Colon (tissue), 2 donors: ENCODE measurements around the gene INTS11.
"Not testable (repeated sequence)": the region's sequence is repeated elsewhere in the genome, so short reads cannot be mapped to it uniquely, and the experiment has no call there.

Source experiments
- FAIRE-seq: peaks from 2 replicates; lab custom pipeline; 2012; peaks lifted over from hg19 to GRCh38; lab: Jason Lieb, UNC
- donor health status: control.
- donor health status: control.

Gene INTS11

DNA sequence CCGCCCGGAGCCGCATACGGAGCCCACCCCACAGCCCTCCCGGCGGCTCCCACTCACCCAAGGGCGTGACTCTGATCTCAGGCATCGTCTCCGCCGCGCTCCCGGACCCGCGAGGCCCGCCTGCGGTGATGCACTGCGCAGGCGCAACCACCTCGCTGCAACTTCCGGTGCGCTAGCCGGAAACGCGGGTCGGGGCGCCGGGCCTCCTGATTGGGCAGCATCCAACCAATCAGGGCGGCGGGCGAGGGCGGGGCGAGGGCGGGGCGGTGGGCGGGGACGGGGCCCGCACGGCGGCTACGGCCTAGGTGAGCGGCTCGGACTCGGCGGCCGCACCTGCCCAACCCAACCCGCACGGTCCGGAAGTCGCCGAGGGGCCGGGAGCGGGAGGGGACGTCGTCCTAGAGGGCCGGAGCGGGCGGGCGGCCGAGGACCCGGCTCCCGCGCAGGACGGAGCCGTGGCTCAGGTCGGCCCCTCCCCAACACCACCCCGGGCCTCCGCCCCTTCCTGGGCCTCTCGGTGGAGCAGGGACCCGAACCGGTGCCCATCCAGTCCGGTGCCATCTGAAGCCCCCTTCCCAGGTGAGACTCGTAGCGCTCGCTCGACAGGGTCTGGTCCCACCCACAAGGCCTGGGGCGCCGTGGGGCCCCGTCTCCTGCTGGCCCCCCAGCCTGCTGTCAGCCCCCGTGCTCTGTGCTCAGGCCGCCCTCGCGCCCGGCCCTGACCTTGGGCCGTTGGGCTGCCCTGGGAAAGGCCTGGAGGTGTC is at the start of gene INTS11, which contains the start of gene CPTP:
Gene INTS11, minus strand, starts transcription at position 137 of the 764 bp plus-strand sequence. Its CDS starts 52 bp downstream, at position 85.
Gene CPTP, plus strand, starts transcription at position 279 of the 764 bp plus-strand sequence. CDS start 2,109 bp downstream, outside the sequence.
- FAIRE-seq, result no peak

DNA sequence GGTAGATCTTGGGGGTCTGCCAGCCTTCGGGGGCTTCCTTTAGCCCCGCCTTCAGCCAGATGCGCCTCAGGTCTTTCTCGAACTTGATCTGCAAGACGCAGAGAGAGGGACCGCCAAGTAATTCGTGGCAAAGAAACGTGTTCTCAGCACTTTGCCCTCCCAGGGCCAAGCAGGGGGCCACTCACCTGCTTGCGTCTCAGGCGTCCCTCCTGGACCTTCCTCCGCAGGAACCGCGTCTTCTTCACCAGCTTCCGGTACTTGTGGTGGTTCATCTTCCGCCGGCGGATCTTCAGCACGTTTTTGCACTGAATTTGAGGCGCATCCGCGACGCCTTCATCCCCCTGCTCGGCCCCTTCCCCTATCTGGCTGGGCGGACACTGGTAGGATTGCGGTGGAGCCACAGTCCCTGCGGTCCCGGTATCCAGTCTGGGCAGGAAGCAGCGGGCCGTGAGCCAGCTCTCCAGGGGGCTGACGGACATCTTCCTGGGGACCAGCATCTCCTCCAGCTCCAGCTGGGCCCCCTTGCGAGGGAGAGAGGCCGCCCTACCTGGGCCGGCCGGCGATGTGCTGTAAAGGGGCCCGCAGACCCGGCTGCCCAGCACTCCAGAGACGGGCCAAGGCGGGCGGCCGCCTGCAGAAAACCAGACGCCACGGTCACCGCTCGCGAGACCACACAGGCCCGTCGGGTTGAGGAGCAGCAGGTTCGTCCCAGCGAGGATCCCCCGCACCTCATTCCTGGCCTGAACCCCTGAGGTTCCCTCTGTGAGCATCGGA is 49.5 kb upstream of the INTS11 start:
- FAIRE-seq, result no peak

DNA sequence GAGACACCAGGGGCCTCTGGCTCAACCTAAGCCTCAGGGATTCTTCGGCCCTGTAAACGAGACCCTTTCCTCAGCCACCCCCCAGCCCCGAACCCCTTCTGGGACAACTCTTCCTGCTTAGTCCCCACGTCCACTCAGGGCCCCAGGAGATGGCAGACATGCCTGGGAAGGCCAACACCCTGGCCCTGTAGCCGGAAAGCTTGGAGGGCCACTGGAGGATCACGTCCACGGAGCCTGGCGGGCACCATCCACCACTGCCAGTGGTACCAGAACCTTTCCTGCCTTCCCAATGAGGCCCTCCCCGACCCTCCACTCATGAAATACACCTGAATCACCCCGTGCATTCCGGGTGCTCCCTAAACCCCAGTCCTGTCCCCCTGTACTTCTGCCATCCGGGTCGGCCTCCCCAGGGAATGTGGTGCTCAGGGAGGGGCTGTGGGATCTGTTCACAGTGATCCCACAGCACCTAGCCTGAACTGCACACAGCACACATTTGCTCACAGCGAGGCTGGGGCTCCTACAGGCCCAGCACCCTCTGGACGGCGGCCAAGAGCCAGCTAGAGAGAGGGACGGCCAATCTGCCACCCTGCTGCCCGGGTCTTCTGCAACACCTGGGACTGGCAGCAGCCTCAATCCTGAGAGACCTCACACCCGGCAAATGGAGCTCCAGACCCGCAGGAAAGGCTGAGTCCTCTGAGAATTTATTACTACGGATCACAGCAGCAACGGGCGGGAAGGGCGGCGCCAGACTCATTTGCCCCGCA is 48.8 kb upstream of the INTS11 start:
- no peak for FAIRE-seq

DNA sequence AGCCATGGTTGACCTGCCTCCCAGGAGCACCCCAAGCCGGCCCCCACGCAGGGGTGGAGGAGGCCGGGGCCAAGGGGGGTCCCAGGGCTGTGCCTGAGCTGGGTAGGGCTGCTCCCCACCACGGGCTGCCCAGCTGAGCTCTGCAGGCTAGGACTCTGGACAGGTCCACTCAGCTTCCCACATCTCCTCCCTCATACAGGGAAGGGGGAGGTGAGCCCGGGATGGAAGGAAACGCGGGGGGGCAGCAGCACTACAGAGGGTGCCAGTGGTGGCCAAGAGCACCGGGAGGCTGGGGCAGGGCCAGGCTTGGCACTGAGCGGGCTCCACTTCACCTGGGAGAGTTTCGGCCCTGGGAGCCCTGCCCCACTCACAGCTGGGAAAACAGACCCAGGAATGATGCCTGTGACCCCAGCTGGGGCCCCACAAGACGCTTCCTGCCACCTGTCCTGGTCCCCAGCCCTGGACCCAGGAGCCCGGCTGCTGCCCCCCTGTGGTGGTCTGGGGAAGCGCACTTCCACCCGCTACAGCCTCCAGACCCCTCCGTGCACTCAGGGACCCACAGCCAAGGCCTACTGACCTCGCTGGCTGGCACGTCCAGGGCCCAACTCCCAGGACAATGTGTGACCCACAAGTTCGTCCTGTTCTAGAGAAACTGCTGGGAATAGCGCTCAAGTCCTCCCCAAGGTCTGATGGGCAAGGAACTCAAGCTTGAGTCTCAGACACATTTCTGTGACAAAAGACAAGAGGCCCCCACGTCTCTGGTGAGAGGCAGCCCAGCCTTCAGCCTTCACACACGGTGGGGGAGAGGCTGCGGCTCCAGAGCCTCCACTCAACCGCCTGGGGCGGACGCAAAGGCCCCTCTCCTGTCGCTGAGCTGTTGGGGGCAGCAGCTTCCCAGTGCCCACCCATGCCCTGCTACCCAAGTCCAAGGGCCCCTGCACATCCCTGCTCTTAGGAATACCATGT is 47.6 kb upstream of the INTS11 start:
- FAIRE-seq, result no peak

GRCh38 chr1:1371364-1371745 is 46.9 kb upstream of the INTS11 start:
- FAIRE-seq, result no peak

- FAIRE-seq, result no peak
Observed at GRCh38 chr1:1370771-1371300, 46.4 kb upstream of the INTS11 start.

DNA sequence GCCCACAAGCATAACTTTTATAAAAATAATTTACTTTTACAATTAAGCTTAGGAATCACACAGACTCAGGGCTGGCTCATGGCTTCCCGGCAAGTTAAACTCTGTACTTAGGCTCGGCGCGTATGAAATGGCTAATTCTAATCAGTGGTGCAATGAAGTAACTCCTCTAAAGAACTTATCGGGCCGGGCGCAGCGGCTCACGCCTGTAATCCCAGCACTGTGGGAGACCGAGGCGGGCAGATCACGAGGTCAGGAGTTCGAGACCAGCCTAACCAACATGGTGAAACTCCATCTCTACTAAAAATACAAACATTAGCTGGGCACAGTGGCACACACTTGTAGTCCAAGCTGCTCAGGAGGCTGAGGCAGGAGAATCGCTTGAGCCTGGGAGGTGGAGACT is 45.6 kb upstream of the INTS11 start:
- FAIRE-seq, result not testable (repeated sequence)

DNA sequence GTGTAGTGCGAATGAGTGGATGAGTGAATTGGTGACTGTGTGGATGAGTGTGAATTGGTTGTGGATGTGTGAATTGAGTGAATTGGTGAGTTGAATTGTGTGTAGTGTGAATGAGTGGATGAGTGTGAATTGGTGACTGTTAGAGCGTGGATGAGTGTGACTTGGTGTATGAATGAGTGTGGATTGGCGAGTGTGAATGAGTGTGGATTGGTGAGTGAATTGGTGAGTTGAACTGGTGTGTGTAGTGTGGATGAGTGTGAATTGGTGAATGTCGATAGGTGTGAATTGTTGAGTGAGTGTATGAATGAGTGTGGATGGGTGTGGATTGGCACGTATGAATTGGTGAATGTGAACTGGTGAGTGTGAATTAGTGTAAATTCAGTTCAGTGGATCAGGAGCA is 42.9 kb upstream of the INTS11 start:
- no peak for FAIRE-seq

GRCh38 chr1:1366699-1367066 is 42.2 kb upstream of the INTS11 start:
- FAIRE-seq, result no peak

GRCh38 chr1:1365875-1366698 is 41.6 kb upstream of the INTS11 start:
- no peak for FAIRE-seq

DNA sequence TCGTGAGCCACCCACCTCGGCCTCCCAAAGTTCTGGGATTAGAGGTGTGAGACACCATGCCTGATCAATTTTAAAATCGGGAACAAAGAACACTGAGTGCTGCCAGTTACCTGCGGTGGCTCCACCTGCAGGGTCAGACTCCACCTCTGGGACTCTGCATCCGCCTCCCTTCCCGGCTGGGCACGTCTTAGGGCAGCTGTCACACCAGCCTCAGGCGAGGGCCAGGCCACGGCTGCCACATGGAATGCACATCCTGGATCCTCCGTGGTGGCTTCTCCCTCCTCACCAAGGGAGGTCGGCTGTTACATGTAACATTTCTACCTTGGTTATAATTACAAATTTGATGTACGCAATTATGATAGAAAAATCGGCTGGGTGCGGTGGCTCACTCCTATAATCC is 39.8 kb upstream of the INTS11 start:
- FAIRE-seq, result no peak

GRCh38 chr1:1361982-1362423 is 37.5 kb upstream of the INTS11 start:
- no peak for FAIRE-seq

- no peak for FAIRE-seq
Observed at GRCh38 chr1:1361233-1361981, 36.9 kb upstream of the INTS11 start.

DNA sequence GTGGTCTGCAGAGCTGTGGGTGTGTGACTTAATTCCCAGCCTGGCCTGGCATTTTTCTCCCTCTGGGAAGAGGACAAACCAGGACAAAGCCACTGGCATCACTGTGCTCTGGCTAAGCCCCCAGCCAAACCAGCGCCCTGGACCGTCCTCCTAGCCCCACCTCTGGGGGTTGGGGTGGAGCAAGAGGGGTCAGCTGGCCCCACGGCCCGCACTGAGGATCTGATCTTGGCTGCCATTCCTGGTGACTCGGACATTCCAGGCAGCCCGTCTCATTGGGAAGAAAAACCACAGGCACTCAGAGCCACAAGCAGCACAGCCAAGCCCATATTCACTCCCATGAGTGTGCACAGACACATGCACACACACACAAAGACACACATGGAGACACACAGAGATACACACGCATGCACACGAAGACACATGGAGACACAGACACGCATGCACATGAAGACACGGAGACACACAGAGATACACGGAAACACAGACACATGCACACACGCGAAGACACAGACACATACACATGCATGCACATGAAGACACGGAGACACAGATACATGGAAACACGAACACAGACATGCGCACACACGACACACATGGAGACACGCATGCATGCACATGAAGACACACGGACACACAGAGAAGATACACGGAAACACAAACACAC is 36.2 kb upstream of the INTS11 start:
- no peak for FAIRE-seq

DNA sequence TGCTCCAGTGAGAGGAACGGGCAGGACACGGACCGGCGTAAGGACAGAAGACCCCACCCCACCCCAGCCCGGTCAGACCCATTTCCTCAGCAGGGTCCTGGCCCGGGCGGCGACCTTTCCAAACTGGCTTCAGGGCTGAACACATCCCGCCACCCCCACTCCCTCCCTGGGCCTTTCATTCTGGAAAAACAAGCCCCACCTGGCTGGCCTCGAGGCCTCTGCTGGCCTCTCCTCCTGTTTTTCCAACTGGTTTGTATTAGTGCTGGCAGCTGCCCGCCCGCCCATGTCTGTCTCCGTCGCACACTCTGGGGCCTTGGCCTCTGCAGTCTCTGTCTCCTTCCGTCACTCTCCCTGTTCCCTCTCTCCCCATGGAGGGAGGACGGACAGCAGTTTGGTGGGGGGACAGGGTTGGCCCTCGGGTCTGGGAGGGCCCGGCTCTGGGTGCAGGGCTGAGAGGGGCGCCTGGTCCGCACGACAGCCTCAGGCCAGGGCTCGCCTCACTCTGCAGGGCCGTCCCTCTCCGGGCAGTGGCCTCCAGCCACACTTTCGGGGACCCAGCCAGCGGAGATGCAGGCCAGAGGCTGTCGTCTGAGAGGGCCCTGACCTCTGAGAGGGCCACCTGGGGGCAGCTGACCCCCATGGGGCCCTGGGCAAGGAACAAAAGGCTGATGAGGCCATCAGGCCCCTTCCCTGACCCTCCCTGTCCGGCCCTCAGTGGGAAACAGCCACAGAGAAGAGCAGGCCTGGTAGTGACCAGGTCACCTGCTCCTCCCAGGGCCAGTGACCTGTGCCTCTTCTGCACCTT is 35.4 kb upstream of the INTS11 start:
- FAIRE-seq, result no peak

DNA sequence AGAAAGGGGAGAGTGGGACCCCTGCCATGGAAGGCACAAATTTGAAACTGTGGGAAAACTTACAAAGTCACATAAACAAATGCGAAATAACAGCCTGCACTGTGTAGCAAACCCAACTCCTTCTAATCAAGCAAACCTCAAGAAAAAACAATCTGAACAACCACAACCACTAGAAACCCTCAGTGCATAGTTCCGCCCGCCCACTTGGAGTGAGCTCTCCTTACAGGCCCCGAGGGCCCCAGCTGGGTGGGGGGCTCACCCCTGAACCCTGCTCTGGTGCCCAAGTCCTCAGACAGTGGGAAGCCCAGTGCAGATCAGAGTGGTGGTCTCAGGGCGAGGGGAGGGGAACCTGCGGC is 34.8 kb upstream of the INTS11 start:
- no peak for FAIRE-seq

- no peak for FAIRE-seq
Observed at GRCh38 chr1:1358433-1359271, 34.2 kb upstream of the INTS11 start, which contains the start of gene MXRA8. Gene MXRA8 (minus strand): TSS chr1:1358555. CDS start chr1:1358504, 51 bp downstream.
